NCI-H1694 (cell line): ENCODE data around the gene CENPQ.

Source experiments
- DNase-seq: peaks from one replicate; lab custom pipeline; 2025; lab: John Stamatoyannopoulos, UW

CENPQ gene

GRCh38 chr6:49541936-49542335 lies 78.8 kb downstream of the CENPQ start:
- no peak for DNase-seq
